ENCODE results near the gene NEO1.

DNA sequence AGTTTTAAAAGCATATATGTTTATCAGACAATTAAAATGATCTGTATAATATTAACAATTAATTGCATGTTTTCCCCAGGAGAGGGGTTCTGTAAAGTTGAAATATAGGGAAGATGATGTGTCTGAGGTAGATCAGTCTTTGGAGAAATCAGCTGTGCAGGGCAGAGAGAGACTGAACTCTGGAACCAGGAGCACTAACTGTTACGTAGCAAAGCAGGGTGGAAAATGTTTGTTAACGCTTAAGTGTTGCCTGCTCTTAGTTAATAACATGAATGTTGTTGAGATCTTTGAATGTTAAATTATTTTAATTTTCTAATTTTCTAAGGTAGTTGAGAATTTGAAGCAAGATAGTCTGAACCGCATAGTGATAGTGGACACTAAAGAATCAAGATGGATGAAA, 57.5 kb downstream of the NEO1 start:
- TF ChIP-seq, protein P1, sequence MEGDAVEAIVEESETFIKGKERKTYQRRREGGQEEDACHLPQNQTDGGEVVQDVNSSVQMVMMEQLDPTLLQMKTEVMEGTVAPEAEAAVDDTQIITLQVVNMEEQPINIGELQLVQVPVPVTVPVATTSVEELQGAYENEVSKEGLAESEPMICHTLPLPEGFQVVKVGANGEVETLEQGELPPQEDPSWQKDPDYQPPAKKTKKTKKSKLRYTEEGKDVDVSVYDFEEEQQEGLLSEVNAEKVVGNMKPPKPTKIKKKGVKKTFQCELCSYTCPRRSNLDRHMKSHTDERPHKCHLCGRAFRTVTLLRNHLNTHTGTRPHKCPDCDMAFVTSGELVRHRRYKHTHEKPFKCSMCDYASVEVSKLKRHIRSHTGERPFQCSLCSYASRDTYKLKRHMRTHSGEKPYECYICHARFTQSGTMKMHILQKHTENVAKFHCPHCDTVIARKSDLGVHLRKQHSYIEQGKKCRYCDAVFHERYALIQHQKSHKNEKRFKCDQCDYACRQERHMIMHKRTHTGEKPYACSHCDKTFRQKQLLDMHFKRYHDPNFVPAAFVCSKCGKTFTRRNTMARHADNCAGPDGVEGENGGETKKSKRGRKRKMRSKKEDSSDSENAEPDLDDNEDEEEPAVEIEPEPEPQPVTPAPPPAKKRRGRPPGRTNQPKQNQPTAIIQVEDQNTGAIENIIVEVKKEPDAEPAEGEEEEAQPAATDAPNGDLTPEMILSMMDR (IDR thresholded peaks at IDR 0.05), result no peak
- no peak for TF ChIP-seq POLR2A (IDR thresholded peaks at IDR 0.05)
